SK-N-SH (cell line): ENCODE data around the gene MYOG. TPM values are rescaled to one million over a fixed set of nuclear protein-coding genes. Genes with fewer than 3 reads are reported as not detected.

Source experiments
- CTCF ChIA-PET: fragments of 300-600, 350-600 bp; formaldehyde crosslinking; extraction: SDS; loops from one replicate; lab custom pipeline; 2021; lab: Yijun Ruan, JAX
- POLR2A ChIA-PET: fragments of 350-600 bp; sonication (Branson Sonifier 250); formaldehyde crosslinking; extraction: SDS; loops from one replicate; lab custom pipeline; 2020; ENCODE audit warnings: antibody characterized with exemption, inconsistent platforms; lab: Yijun Ruan, JAX
- DNase-seq: peaks from one replicate; pipeline ENCODE4 v3.0.0; 2012
- H2AFZ ChIP-seq: fragments of 200-600 bp; sonication (generic); 2 replicates; pipeline ENCODE4 v1.8.1; 2016; ENCODE audit warnings: antibody characterized with exemption, mild to moderate bottlenecking, low read depth
- H3F3A ChIP-seq: fragments of 200-600 bp; sonication (generic); replicated peaks from 2 replicates; pipeline ENCODE3; 2016; ENCODE audit warnings: antibody characterized with exemption, mild to moderate bottlenecking; ENCODE audit not compliant: insufficient read depth
- H3K27ac ChIP-seq, 2 experiments: fragments of 200-500 bp in 1 of 2; fragments of 200-600 bp in 1 of 2; sonication (Bioruptor generic) in 1 of 2; sonication (generic), shearing (Covaris generic) in 1 of 2; 2 replicates each; pipeline versions ENCODE4 v1.5.1 to v1.6.1; 2014 to 2016; ENCODE audit warnings: low read depth in 2 of 2, inconsistent platforms in 1 of 2, low read length in 1 of 2, mild to moderate bottlenecking in 1 of 2, mixed read lengths in 1 of 2
- H3K27me3 ChIP-seq: fragments of 200-600 bp; sonication (generic), shearing (Covaris generic); 2 replicates; pipeline ENCODE4 v1.6.1; 2016; ENCODE audit warnings: mixed run types; ENCODE audit not compliant: insufficient read depth
- H3K36me3 ChIP-seq, 2 experiments: fragments of 200-500 bp in 1 of 2; fragments of 200-600 bp in 1 of 2; sonication (Bioruptor generic) in 1 of 2; sonication (generic) in 1 of 2; replicated peaks in 1 of 2; 2 replicates each; pipeline versions ENCODE3 to v1.5.1; 2014 to 2016; ENCODE audit warnings: low read length in 1 of 2, mild to moderate bottlenecking in 1 of 2; ENCODE audit not compliant: insufficient read depth in 2 of 2, control insufficient read depth in 1 of 2
- H3K4me1 ChIP-seq, 2 experiments: fragments of 200-500 bp in 1 of 2; fragments of 200-600 bp in 1 of 2; sonication (Bioruptor generic) in 1 of 2; sonication (generic), shearing (Covaris generic) in 1 of 2; 2 replicates each; pipeline versions ENCODE4 v1.5.1 to v1.6.1; 2014 to 2016; ENCODE audit warnings: low read depth in 1 of 2, low read length in 1 of 2, mixed run types in 1 of 2; ENCODE audit not compliant: insufficient read depth in 2 of 2, control insufficient read depth in 1 of 2
- H3K4me2 ChIP-seq: fragments of 200-600 bp; sonication (generic), shearing (Covaris generic); 2 replicates; pipeline ENCODE4 v1.6.1; 2017; ENCODE audit warnings: mixed run types
- H3K4me3 ChIP-seq, 2 experiments: fragments of 200-500 bp in 1 of 2; fragments of 200-600 bp in 1 of 2; sonication (Bioruptor generic) in 1 of 2; sonication (generic), shearing (Covaris generic) in 1 of 2; 2 replicates each; pipeline versions ENCODE4 v1.5.1 to v1.8.1; 2014 to 2016; ENCODE audit warnings: low read depth in 2 of 2, inconsistent platforms in 1 of 2, low read length in 1 of 2, mild to moderate bottlenecking in 1 of 2, mixed read lengths in 1 of 2, moderate library complexity in 1 of 2
- H3K79me2 ChIP-seq: fragments of 200-600 bp; sonication (generic); 2 replicates; pipeline ENCODE4 v1.8.1; 2017; ENCODE audit warnings: mild to moderate bottlenecking; ENCODE audit not compliant: insufficient read depth
- H3K9ac ChIP-seq: fragments of 200-600 bp; sonication (generic); 2 replicates; pipeline ENCODE4 v1.6.1; 2017; ENCODE audit warnings: mixed run types
- H3K9me2 ChIP-seq: fragments of 200-600 bp; sonication (generic); 2 replicates; pipeline ENCODE4 v1.6.1; 2017; ENCODE audit warnings: mixed run types
- H3K9me3 ChIP-seq: fragments of 200-600 bp; sonication (generic); 2 replicates; pipeline ENCODE4 v1.6.1; 2017; ENCODE audit warnings: mixed run types, mild to moderate bottlenecking, moderate library complexity
- H4K20me1 ChIP-seq: fragments of 200-600 bp; sonication (generic); 2 replicates; pipeline ENCODE4 v1.6.1; 2017; ENCODE audit warnings: mild to moderate bottlenecking, mixed run types; ENCODE audit not compliant: insufficient read depth
- CHD2 ChIP-seq: fragments of 150-350 bp; IDR thresholded peaks from 2 replicates; pipeline ENCODE4 v1.6.1; 2018; ENCODE audit warnings: low read length; ENCODE audit not compliant: partially characterized antibody
- ELF1 ChIP-seq: IDR thresholded peaks from 2 replicates; pipeline ENCODE4 v1.4.0; 2012
- EP300 ChIP-seq, 2 experiments: IDR thresholded peaks; 2 replicates each; pipeline versions ENCODE4 v1.4.0 to v1.6.1; 2012; ENCODE audit warnings: borderline replicate concordance in 1 of 2, low read depth in 1 of 2, low read length in 1 of 2
- FOXM1 ChIP-seq: IDR thresholded peaks from 2 replicates; pipeline ENCODE4 v1.4.0; 2012; ENCODE audit warnings: low read depth, mild to moderate bottlenecking
- GABPA ChIP-seq: IDR thresholded peaks from 2 replicates; pipeline ENCODE4 v1.4.0; 2012; ENCODE audit warnings: low read depth, mild to moderate bottlenecking
- GATA2 ChIP-seq: sonication (generic); formaldehyde crosslinking; IDR thresholded peaks from 2 replicates; pipeline ENCODE4 v1.5.0; 2020; ENCODE audit warnings: mild to moderate bottlenecking, missing genetic modification reagents
- JUND ChIP-seq: IDR thresholded peaks from 2 replicates; pipeline ENCODE4 v1.4.0; 2012
- MAX ChIP-seq: IDR thresholded peaks from 2 replicates; pipeline ENCODE4 v1.4.0; 2012; ENCODE audit warnings: low read depth
- MXI1 ChIP-seq: IDR thresholded peaks from 2 replicates; pipeline ENCODE4 v1.6.1; 2012; ENCODE audit warnings: mild to moderate bottlenecking, low read depth, low read length, improper control_type of control experiment
- NFIC ChIP-seq: IDR thresholded peaks from 2 replicates; pipeline ENCODE4 v1.4.0; 2012; ENCODE audit warnings: borderline replicate concordance
- NRF1 ChIP-seq: IDR thresholded peaks from 2 replicates; pipeline ENCODE4 v1.6.1; 2012; ENCODE audit warnings: low read depth, mild to moderate bottlenecking, low read length
- PBX3 ChIP-seq: IDR thresholded peaks from 2 replicates; pipeline ENCODE4; 2012
- RAD21 ChIP-seq: IDR thresholded peaks from 2 replicates; pipeline ENCODE4 v1.6.1; 2012; ENCODE audit warnings: mild to moderate bottlenecking, low read length
- RCOR1 ChIP-seq: fragments of 150-350 bp; IDR thresholded peaks from 2 replicates; pipeline ENCODE4 v1.6.1; 2017; ENCODE audit warnings: antibody characterized with exemption, low read length
- REST ChIP-seq: IDR thresholded peaks from 2 replicates; pipeline ENCODE4 v1.6.1; 2012; ENCODE audit warnings: mild to moderate bottlenecking, low read depth, low read length, moderate library complexity
- RFX5 ChIP-seq: IDR thresholded peaks from 2 replicates; pipeline ENCODE4 v1.6.1; 2012; ENCODE audit warnings: mild to moderate bottlenecking, improper control_type of control experiment, low read length
- RXRA ChIP-seq: IDR thresholded peaks from 2 replicates; pipeline ENCODE4 v1.4.0; 2012; ENCODE audit warnings: low read depth, mild to moderate bottlenecking, borderline replicate concordance
- SIN3A ChIP-seq: IDR thresholded peaks from 2 replicates; pipeline ENCODE4 v1.6.1; 2012; ENCODE audit warnings: low read depth, mild to moderate bottlenecking, low read length, moderate library complexity, borderline replicate concordance
- TEAD4 ChIP-seq: IDR thresholded peaks from 2 replicates; pipeline ENCODE4 v1.4.0; 2012; ENCODE audit warnings: mild to moderate bottlenecking, borderline replicate concordance; ENCODE audit not compliant: insufficient read depth
- WGBS: methylation state at CpG from one replicate; pipeline ENCODE4 v1.1.6; 2017; ENCODE audit warnings: low lambda C conversion rate; 5-methylcytosine and 5-hydroxymethylcytosine counted together
- polyA plus RNA-seq, 3 experiments: library from polyadenylated mRNA; depleted of rRNA; stranded (reverse); fragments of >200 nt; gene quantifications; 2 replicates each; pipeline ENCODE4 v1.2.3, GENCODE V29; 2012
- TF ChIP-seq, protein P1 (sequence below): IDR thresholded peaks from 2 replicates; pipeline ENCODE4 v1.4.0; 2012; ENCODE audit warnings: low read depth, borderline replicate concordance

Gene MYOG
- polyA plus RNA-seq, 1 of the 3 experiments (the other 2 are of a cell fraction) = not detected

DNA sequence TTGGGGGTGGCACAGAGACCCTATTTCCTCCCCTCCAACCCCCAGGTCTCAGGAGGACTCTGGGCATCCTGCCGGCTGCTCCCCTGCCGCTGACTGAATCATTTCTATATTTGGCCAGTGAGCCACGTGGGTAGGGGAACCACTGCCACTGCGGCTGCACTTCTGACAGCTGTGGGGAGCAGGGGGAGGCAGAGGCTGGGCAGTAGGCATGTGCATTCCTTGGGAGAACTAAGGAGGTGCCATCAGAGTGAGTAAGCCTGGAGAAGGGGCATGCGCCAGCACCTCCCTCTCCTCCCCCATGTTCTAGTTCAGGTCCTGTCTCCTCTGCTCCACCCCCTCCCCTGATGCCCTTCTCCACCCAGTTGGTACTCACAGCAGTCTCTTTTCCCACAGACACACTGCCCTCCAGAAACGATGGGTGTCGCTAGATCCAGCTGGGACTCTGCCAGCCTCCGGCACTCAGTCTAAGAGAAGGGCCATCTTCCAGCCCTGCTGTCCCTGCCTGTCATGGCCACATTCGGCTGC is 47.5 kb downstream of the MYOG start (continued):
- TF ChIP-seq ELF1 (no peak), RAD21 (no peak), PBX3 (peak; percentile 51), CHD2 (no peak), TEAD4 (peak; percentile 53), GATA2 (CRISPR knock-in tag) (no peak), JUND (no peak)
- TF ChIP-seq, protein P1, sequence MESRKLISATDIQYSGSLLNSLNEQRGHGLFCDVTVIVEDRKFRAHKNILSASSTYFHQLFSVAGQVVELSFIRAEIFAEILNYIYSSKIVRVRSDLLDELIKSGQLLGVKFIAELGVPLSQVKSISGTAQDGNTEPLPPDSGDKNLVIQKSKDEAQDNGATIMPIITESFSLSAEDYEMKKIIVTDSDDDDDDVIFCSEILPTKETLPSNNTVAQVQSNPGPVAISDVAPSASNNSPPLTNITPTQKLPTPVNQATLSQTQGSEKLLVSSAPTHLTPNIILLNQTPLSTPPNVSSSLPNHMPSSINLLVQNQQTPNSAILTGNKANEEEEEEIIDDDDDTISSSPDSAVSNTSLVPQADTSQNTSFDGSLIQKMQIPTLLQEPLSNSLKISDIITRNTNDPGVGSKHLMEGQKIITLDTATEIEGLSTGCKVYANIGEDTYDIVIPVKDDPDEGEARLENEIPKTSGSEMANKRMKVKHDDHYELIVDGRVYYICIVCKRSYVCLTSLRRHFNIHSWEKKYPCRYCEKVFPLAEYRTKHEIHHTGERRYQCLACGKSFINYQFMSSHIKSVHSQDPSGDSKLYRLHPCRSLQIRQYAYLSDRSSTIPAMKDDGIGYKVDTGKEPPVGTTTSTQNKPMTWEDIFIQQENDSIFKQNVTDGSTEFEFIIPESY = no peak

DNA sequence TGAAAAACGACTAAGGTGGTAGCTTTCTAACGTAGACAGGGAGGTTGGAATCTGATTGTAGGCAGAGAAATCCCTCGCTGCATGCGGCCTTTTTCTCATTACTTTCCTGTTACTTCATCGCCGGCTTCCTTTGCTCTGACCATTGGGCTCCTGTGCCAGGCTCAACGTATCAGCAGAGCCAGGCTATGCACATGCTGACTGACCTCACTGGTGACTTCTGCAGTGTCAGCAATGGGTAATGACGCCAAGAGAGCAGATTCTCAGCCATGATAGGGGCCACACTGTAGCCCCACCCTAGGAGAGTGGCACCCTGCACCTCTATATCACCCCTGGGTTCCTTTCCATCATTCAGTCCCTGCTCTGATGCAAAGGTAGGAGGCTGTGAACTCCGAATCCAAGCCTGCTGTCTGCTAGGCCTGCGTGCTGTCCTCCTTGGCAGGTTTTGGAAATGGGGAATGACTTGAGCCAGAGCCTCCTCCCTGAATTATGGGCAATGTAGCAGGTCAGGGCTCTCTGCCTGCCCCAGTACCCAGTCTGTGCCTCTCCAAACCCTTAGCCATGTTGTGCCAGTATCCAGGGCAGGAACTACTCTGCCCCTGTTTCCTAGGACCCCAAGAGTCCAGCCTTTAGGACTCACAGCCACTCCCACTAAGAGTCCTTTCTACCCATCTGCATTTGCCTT is 48.2 kb downstream of the MYOG start:
- Histone ChIP-seq H3K4me3 (no peak overlapping the region), H3K9me3 (no peaks in the 10 kb centered on the region), H3K79me2 (no peaks in the 10 kb centered on the region), H3K27ac (no peak overlapping the region), H3K9ac (no peak overlapping the region), H3K36me3 (no peaks in the 10 kb centered on the region), H3K4me1 (peaks cover 20 to 42% of the 10 kb centered on the region in 2 experiments; a peak in 3 of 4 replicates), H3K4me2 (peak overlapping the region; percentile 67), H3K27me3 (no peaks in the 10 kb centered on the region), H2AFZ (no peak overlapping the region), H3F3A (no peaks in the 10 kb centered on the region), H3K9me2 (no peaks in the 10 kb centered on the region), H4K20me1 (0 out of 2 replicates have a peak, but pooled peaks cover 3% of the 10 kb centered on the region)
- CTCF ChIA-PET = interaction anchor here (1.2 to 16.3 kb wide), 10 partner anchors 8 to 231 kb away, joined by 3 to 454 read pairs (median 6); partner anchors contain the start of gene ADORA1
- POLR2A ChIA-PET = no interaction called here
- DNase-seq = no peak
- WGBS = 81% methylated on average over 10 of the region's 10 CpGs
- TF ChIP-seq EP300 (IDR thresholded peaks at IDR 0.05; ENCODE audit: borderline replicate concordance in 1 of 2, low read depth in 1 of 2, low read length in 1 of 2) = no peak
- TF ChIP-seq, protein P1 = no peak
- no peak for TF ChIP-seq GATA2 (CRISPR knock-in tag)
- TF ChIP-seq RCOR1 = no peak
- TF ChIP-seq NFIC = no peak
- TF ChIP-seq PBX3 = no peak
- TF ChIP-seq SIN3A = no peak
- no peak for TF ChIP-seq TEAD4
- no peak for TF ChIP-seq NRF1
- no peak for TF ChIP-seq RFX5
- no peak for TF ChIP-seq JUND
- TF ChIP-seq MXI1 = no peak
- TF ChIP-seq REST = no peak
- no peak for TF ChIP-seq MAX
- no peak for TF ChIP-seq GABPA
- TF ChIP-seq FOXM1 = no peak
- TF ChIP-seq RXRA = no peak
- TF ChIP-seq RAD21 = no peak
